Stimulated activated effector memory CD8-positive, alpha-beta T cell treated with anti-CD3 and anti-CD28 coated beads, Interleukin-12 subunit alpha, Interleukin-12 subunit beta, amount 100 ng/mL, for 72 hours (primary cell): Measurements from ENCODE around the gene MIA3.
"Not testable (repeated sequence)": the region's sequence is repeated elsewhere in the genome, so short reads cannot be mapped to it uniquely, and the experiment has no call there.

ENCODE experiments used
- ATAC-seq: fragments of 150-1000 bp; cut with Tn5 transposase; 2 replicates; pipeline ENCODE4 v1.10.0; 2021
- DNase-seq, 2 donors: peaks; one replicate each; pipeline ENCODE4 v3.0.0; 2021 to 2022; ENCODE audit warnings: low spot score in 2 of 2
- H3K27ac Mint-ChIP-seq: one replicate; pipeline ENCODE4 v1.8.0; 2022; ENCODE audit warnings: mild to moderate bottlenecking, mixed read lengths
- H3K36me3 Mint-ChIP-seq: one replicate; pipeline ENCODE4 v1.8.0; 2022; ENCODE audit warnings: mild to moderate bottlenecking, mixed read lengths
- H3K4me1 Mint-ChIP-seq: one replicate; pipeline ENCODE4 v1.8.0; 2022; ENCODE audit warnings: mixed read lengths
- H3K4me3 Mint-ChIP-seq: one replicate; pipeline ENCODE4 v1.8.0; 2022; ENCODE audit warnings: mild to moderate bottlenecking, mixed read lengths
- H3K9me3 Mint-ChIP-seq: one replicate; pipeline ENCODE4 v1.8.0; 2022; ENCODE audit warnings: mixed read lengths

MIA3 gene

DNA sequence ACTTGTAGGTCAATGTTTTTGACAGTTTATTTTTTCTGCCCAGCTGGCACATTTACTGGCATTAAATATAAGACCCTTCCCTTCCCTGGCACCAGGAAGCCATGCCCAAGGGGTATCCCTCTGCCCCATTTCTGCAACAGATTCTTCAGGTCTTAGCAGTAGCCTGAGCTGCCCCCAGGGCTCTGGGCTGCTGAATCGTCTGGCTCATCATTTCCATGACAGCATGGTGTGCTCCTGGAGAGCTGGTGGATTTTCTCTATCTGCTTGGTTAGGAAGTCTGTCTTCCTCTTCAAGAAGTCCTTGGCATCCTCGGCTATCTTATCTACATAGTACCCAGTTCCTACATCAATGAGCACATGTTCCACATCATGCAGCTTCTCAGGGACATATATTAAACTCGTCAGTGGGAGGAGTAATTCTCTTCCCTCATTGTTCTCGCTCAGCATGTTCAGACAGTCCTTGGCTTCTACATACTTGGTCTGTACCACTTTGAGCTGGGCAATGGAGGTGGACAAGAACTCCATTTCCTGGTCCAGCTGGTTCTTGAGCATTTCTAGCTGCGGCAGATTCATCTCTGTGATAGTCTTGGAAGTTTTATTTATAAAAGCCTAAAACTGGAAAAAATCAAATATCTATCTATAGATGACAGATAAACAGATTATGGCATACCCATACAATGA lies 23.5 kb downstream of the MIA3 start:
- DNase-seq (no peak), ATAC-seq (no peak)
- Mint-ChIP-seq H3K4me1 (peaks cover 14% of the 10 kb centered on the region), H3K36me3 (peaks cover 48% of the 10 kb centered on the region), H3K27ac (no peak overlapping the region), H3K4me3 (no peak overlapping the region), H3K9me3 (no peaks in the 10 kb centered on the region)

DNA sequence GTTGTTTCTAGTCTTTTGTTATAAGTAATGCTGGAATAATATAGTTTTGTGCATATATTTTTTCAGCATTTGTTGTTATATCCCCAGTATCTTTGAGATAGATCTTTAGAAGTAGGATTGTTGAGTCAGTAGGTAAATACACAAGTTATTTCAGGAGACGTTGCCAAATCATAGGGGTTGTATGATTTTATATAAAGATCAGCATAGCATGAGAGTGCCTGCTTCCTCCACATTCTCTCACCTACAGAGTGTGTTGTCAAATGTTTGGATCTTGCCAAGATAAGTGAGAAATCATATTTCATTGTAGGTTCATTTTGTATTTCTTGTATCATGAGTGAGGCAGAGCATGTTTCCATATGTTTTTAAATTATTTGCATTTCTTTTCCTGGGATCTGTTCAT lies 24.6 kb downstream of the MIA3 start:
- ATAC-seq, result no peak
- H3K9me3 Mint-ChIP-seq, result no peaks in the 10 kb centered on the region
- no peak overlapping the region for H3K4me3 Mint-ChIP-seq
- H3K4me1 Mint-ChIP-seq, result peaks cover 14% of the 10 kb centered on the region
- H3K36me3 Mint-ChIP-seq, result peaks cover 48% of the 10 kb centered on the region
- H3K27ac Mint-ChIP-seq, result no peak overlapping the region
- no peak for DNase-seq

- H3K27ac Mint-ChIP-seq, result peak overlapping the region; percentile 99
- peaks cover 48% of the 10 kb centered on the region for H3K36me3 Mint-ChIP-seq
- ATAC-seq (no peak), DNase-seq (no peak)
- no peaks in the 10 kb centered on the region for H3K9me3 Mint-ChIP-seq
- H3K4me3 Mint-ChIP-seq, result peak overlapping the region; percentile 98
- H3K4me1 Mint-ChIP-seq, result peaks cover 14% of the 10 kb centered on the region
Measured at GRCh38 chr1:222643606-222643937, 25.7 kb downstream of the MIA3 start.

GRCh38 chr1:222643938-222644635 lies 26.2 kb downstream of the MIA3 start:
- ATAC-seq, result peak; percentile 99
- peak; percentile 91 to 97 for DNase-seq
- Mint-ChIP-seq H3K4me3 (peak overlapping the region; percentile 98), H3K9me3 (no peaks in the 10 kb centered on the region), H3K27ac (peak overlapping the region; percentile 99), H3K36me3 (peaks cover 51% of the 10 kb centered on the region), H3K4me1 (peaks cover 14% of the 10 kb centered on the region)

DNA sequence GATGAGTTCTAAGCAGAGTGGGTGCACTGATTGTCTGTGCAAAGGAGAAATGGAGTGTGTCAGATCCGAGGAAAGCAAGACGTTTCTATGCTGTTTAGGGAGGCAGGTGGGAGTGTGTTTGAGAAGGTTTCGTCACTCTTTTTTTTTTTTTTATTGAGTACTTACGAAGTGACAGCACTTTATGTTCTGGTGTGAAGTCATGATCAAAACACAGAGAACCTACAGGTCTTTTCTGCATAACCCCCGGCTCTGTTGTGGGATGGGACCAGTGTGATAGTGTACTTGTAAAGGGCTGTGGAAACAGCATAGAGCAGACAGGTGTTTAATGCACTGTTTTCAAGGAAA lies 26.7 kb downstream of the MIA3 start:
- Mint-ChIP-seq H3K4me3 (peak overlapping the region; percentile 98), H3K36me3 (peaks cover 51% of the 10 kb centered on the region), H3K27ac (peak overlapping the region; percentile 99), H3K4me1 (peaks cover 14% of the 10 kb centered on the region), H3K9me3 (no peaks in the 10 kb centered on the region)
- ATAC-seq (peak; percentile 34), DNase-seq (no peak)

DNA sequence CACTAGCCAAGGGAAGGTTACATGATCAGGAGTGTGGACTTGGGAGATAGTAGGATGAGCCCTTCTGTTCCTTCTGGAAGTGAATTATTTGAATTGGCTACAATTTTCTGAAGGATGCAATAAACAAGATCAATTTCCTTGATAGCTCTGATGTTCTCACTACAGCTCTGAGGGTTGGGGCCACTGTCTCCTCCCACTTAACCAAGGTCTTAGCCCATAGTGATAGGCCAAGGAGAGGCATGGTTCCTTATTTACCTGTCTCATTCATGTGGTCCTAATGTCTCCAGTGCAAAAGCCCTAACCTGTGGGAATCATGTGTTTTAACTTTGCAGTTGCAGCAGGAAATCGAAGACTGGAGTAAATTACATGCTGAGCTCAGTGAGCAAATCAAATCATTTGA lies 34.8 kb downstream of the MIA3 start:
- no peak overlapping the region for H3K4me3 Mint-ChIP-seq
- no peak overlapping the region for H3K27ac Mint-ChIP-seq
- H3K9me3 Mint-ChIP-seq, result no peaks in the 10 kb centered on the region
- ATAC-seq (no peak), DNase-seq (no peak)
- H3K36me3 Mint-ChIP-seq, result peaks cover 100% of the 10 kb centered on the region
- peaks cover 54% of the 10 kb centered on the region for H3K4me1 Mint-ChIP-seq

DNA sequence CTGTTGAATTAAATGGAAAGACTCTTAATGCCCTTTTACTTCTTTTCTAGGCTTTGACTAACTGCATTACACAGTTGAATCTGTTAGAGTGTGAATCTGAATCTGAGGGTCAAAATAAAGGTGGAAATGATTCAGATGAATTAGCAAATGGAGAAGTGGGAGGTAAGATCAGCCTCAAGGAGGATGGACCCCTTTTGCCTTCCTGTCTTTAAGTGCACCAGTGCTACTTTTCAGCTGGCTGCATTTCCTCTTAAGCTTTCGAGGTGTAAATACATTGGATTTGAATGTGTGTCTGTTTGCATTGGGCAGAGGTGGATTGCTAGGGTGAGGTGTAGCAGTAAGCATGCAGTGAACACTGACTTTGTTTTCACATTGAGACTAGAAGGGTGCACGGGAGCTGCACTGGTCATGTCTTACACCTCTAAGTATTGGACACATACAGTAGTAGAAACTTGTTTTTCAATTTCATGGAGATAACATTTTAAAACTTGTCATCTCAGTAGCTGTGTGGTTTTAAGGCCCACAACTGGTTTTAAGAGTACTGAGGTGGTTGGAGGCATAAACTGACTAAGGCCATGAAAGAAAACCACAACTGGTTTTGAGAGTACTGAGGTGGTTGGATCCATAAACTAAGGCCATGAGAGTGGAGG lies 35.4 kb downstream of the MIA3 start:
- H3K27ac Mint-ChIP-seq, result peak overlapping the region; percentile 36
- H3K36me3 Mint-ChIP-seq, result peaks cover 100% of the 10 kb centered on the region
- ATAC-seq (peak; percentile 96), DNase-seq (peak in 1 of 2 donors; percentile 70)
- H3K9me3 Mint-ChIP-seq, result no peaks in the 10 kb centered on the region
- H3K4me3 Mint-ChIP-seq, result no peak overlapping the region
- peaks cover 54% of the 10 kb centered on the region for H3K4me1 Mint-ChIP-seq

GRCh38 chr1:222654849-222655248 lies 37.0 kb downstream of the MIA3 start:
- peaks cover 54% of the 10 kb centered on the region for H3K4me1 Mint-ChIP-seq
- DNase-seq, result peak; percentile 31 to 63

GRCh38 chr1:222656391-222657155 lies 38.7 kb downstream of the MIA3 start:
- Mint-ChIP-seq H3K27ac (no peak overlapping the region), H3K4me1 (peaks cover 54% of the 10 kb centered on the region), H3K36me3 (peaks cover 100% of the 10 kb centered on the region), H3K9me3 (no peaks in the 10 kb centered on the region), H3K4me3 (no peak overlapping the region)
- DNase-seq (no peak), ATAC-seq (no peak)

More at GRCh38 chr1:222654849-222655248, 37.0 kb downstream of the MIA3 start:
- no peaks in the 10 kb centered on the region for H3K9me3 Mint-ChIP-seq
- peak; percentile 85 for ATAC-seq
- H3K27ac Mint-ChIP-seq, result peak overlapping the region; percentile 75
- H3K4me3 Mint-ChIP-seq, result peak overlapping the region; percentile 31
- H3K36me3 Mint-ChIP-seq, result peaks cover 100% of the 10 kb centered on the region

DNA sequence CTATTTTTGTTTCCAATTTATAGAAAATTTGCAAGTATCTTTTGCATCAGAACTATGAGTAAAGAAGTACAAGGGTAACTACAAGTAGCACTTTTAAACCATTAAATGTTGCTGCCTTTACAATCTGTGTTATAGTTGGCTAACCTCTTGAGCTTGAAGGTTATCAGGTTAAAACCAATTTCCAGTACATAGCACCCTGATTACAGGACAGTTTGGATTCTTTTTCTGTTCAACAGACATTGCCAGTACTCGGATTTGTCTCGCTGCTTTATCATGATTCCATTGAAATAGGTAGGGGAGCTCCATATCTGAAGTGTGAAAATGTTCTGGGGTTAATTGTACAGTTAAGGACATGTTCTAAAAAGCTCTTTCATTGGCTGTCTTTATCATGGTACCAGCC lies 40.0 kb downstream of the MIA3 start:
- no peak overlapping the region for H3K27ac Mint-ChIP-seq
- no peak for DNase-seq
- H3K4me3 Mint-ChIP-seq, result no peak overlapping the region
- H3K9me3 Mint-ChIP-seq, result no peaks in the 10 kb centered on the region
- ATAC-seq, result no peak
- peaks cover 43% of the 10 kb centered on the region for H3K4me1 Mint-ChIP-seq
- H3K36me3 Mint-ChIP-seq, result peaks cover 100% of the 10 kb centered on the region

GRCh38 chr1:222663431-222663934 lies 45.6 kb downstream of the MIA3 start:
- no peak overlapping the region for H3K4me3 Mint-ChIP-seq
- no peaks in the 10 kb centered on the region for H3K9me3 Mint-ChIP-seq
- DNase-seq (no peak), ATAC-seq (no peak)
- no peak overlapping the region for H3K27ac Mint-ChIP-seq
- no peaks in the 10 kb centered on the region for H3K4me1 Mint-ChIP-seq
- H3K36me3 Mint-ChIP-seq, result peaks cover 97% of the 10 kb centered on the region

DNA sequence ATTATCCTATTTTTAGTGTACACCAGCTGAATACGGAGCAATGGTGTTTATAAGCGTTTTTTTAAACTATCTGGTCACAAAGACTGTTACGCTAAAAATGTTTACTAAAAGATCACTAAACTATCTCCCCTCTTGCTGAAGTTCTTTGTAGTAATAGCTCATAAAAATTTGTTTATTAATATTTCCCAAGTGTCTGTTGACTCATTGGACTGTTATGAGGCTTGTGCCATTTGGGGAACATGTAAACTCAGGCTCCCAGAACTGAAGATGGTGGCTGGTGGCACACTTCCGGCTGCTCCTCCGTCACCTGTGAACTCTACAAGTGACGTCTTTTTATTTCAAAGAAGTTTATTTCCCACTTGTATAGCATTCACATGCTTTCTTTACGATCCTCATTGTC lies 48.1 kb downstream of the MIA3 start:
- Mint-ChIP-seq H3K27ac (no peak overlapping the region), H3K36me3 (peaks cover 87% of the 10 kb centered on the region), H3K9me3 (no peaks in the 10 kb centered on the region), H3K4me1 (no peaks in the 10 kb centered on the region), H3K4me3 (no peak overlapping the region)
- ATAC-seq (no peak), DNase-seq (no peak)

DNA sequence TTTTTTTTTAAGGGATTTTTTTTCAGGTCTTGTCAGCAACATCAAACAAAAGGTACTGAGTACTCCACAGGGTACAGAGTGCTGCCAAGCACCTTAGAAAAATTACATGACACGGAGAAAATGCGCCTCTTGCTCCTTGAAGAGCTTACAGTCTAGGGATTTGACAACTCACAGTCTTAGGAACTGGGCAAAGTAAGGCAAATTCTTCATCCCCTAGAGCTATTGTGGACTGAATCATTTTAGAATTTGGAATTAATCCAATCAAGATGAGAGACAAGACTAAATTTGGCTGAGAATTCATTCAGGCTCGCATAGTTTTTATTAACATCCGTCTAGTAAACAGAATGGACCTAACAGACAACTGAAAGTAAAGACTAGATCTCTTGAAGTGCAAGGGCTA lies 50.3 kb downstream of the MIA3 start:
- H3K27ac Mint-ChIP-seq, H3K4me1 Mint-ChIP-seq, ATAC-seq, H3K9me3 Mint-ChIP-seq, H3K4me3 Mint-ChIP-seq, DNase-seq: not testable (repeated sequence)
- H3K36me3 Mint-ChIP-seq, result peaks cover 87% of the 10 kb centered on the region

- H3K4me3 Mint-ChIP-seq, ATAC-seq, H3K27ac Mint-ChIP-seq, H3K4me1 Mint-ChIP-seq, DNase-seq, H3K9me3 Mint-ChIP-seq: not testable (repeated sequence)
- H3K36me3 Mint-ChIP-seq, result peaks cover 87% of the 10 kb centered on the region
Measured at GRCh38 chr1:222669107-222669506, 51.2 kb downstream of the MIA3 start.

DNA sequence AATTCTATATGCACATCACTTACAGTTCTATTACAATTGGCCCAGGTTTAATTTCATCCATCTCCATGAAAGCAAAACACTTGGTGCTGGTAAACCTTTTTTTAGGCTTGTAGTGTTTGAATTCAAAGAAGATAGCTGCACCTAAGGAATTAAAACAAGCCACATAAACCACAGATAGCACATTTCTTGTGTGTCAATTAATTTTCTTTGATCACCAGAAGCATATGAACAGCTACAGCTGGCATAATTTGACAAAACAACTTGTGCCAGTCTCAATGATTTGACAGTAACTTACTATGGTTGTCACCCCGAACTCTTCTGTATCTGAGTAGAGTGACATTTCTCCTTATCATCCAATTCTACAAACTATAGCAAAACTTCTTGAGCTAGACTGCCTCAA lies 52.2 kb downstream of the MIA3 start:
- ATAC-seq, result no peak

More for the DNA sequence above, 52.2 kb downstream of the MIA3 start:
- H3K9me3 Mint-ChIP-seq, result no peaks in the 10 kb centered on the region
- peaks cover 87% of the 10 kb centered on the region for H3K36me3 Mint-ChIP-seq
- no peak for DNase-seq
- no peaks in the 10 kb centered on the region for H3K4me1 Mint-ChIP-seq
- H3K27ac Mint-ChIP-seq, result peak overlapping the region; percentile 79
- no peak overlapping the region for H3K4me3 Mint-ChIP-seq
